Measurements from ENCODE around the gene VAV1. TPM values are rescaled to one million over a fixed set of nuclear protein-coding genes. Genes with fewer than 3 reads are reported as not detected.

VAV1 gene
- total and polyA plus RNA-seq, 2 of the 8 experiments (the other 6 are each of a cell fraction or from before 2014, with no cell fraction given) = 0.21 to 0.22 TPM

DNA sequence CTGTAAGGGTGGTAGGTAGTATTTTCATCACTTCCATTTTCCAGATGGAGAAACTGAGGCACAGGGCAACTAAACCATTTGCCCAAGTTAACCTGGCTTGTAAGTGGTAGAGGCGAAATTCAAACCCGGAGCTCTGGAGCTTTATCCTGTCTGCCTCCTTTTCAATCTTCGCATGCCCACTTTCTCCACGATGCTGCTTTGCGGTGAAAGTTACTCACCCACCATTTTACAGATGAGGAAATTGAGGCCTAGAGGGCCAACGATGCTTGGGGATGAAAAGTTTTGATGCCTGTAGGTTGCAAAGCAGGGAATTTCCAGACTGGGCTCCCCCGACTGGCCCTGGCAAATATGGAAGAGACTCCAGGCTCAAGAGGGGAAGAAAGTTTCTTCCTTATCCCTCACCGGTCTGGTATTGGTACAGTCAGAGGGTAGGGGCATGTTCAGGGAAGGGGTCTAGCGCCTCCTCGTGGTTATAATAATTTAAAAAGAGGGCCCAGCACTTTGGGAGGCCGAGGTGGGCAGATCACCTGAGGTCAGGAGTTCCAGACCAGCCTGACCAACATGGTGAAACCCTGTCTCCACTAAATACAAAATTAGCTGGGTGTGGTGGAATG is 3.4 kb upstream of the VAV1 start:
- POLR2A ChIA-PET (ENCODE audit: partially characterized antibody) = interaction anchor here (1.2 to 4.5 kb wide), 4 partner anchors 9 to 54 kb away, joined by 3 to 32 read pairs (median 4); partner anchors contain the start of gene GPR108
- no peaks in the 10 kb centered on the region for H3K9me3 ChIP-seq (ENCODE audit: insufficient read depth in 2 of 2, low read depth in 1 of 2, low read length in 1 of 2)
- no peak overlapping the region for H2BK12ac ChIP-seq (ENCODE audit: low read depth, low read length)
- no peak overlapping the region for H3K14ac ChIP-seq (ENCODE audit: insufficient read length)
- no peak overlapping the region for H3K4me3 ChIP-seq (ENCODE audit: extremely low read depth in 1 of 4, insufficient read depth in 2 of 4, low read depth in 3 of 4, low read length in 4 of 4)
- H2BK15ac ChIP-seq (ENCODE audit: low read length) = no peak overlapping the region
- no peak overlapping the region for H3K4me2 ChIP-seq (ENCODE audit: insufficient read depth in 1 of 2, low read depth in 2 of 2, low read length in 2 of 2)
- DNase-seq (ENCODE audit: low read depth in 1 of 2, low spot score in 2 of 2) (peak in 1 of 2 experiments; percentile 56), FAIRE-seq (no peak)
- no peak overlapping the region for H4K5ac ChIP-seq (ENCODE audit: insufficient read length, low read depth, low read length)
- no peak overlapping the region for H3K23ac ChIP-seq (ENCODE audit: insufficient read length)
- H3K56ac ChIP-seq (replicated peaks; ENCODE audit: insufficient read length, low read depth, low read length) = no peak overlapping the region
- no peaks in the 10 kb centered on the region for H3K36me3 ChIP-seq (ENCODE audit: control insufficient read depth in 2 of 4, insufficient read depth in 4 of 4, low read length in 3 of 4)
- no peak overlapping the region for H3K9ac ChIP-seq (replicated peaks in 1 of 4; ENCODE audit: extremely low read depth in 1 of 4, low read depth in 3 of 4, low read length in 3 of 4)
- no peak overlapping the region for H2AFZ ChIP-seq (ENCODE audit: low read length)
- no peak overlapping the region for H2BK5ac ChIP-seq (ENCODE audit: low read depth, low read length)
- H4K91ac ChIP-seq (replicated peaks; ENCODE audit: insufficient read length, low read length) = no peak overlapping the region
- no peaks in the 10 kb centered on the region for H3K27me3 ChIP-seq (replicated peaks in 1 of 4; ENCODE audit: control insufficient read depth in 3 of 4, extremely low read depth in 1 of 4, insufficient read depth in 3 of 4, low read length in 3 of 4)
- H3K27ac ChIP-seq (ENCODE audit: low read depth, low read length) = no peak overlapping the region
- 70% methylated on average over 11 of the region's 11 CpGs; no CpG with 5 or more reads in 1 of the 2 experiments for WGBS, 2 experiments (ENCODE audit: extremely low coverage in 1 of 2, insufficient coverage in 1 of 2, insufficient read length in 1 of 2, insufficient replicate concordance in 2 of 2, low coverage in 1 of 2, low lambda C conversion rate in 2 of 2, missing lambda C conversion rate in 1 of 2)
- no peak overlapping the region for H3K18ac ChIP-seq (ENCODE audit: extremely low read depth, low read length)
- peaks cover 15% of the 10 kb centered on the region for H3K23me2 ChIP-seq (ENCODE audit: low read depth, low read length)
- peaks cover 0 to 6% of the 10 kb centered on the region in 2 experiments; a peak in 2 of 4 replicates for H3K79me2 ChIP-seq (ENCODE audit: control insufficient read depth in 1 of 2, insufficient read depth in 2 of 2, low read length in 2 of 2)
- no peaks in the 10 kb centered on the region for H4K20me1 ChIP-seq (replicated peaks in 1 of 2; ENCODE audit: control insufficient read depth in 1 of 2, insufficient read depth in 2 of 2, low read length in 2 of 2)
- CTCF ChIA-PET (ENCODE audit: partially characterized antibody) = interaction anchor here (0.6 to 4.4 kb wide), 29 partner anchors 9 to 643 kb away, joined by 3 to 31 read pairs (median 3); partner anchors contain the start of genes DENND1C, GPR108 and TNFSF9
- H3K4ac ChIP-seq (replicated peaks; ENCODE audit: insufficient read length, low read depth, low read length) = no peak overlapping the region
- peaks cover 10% of the 10 kb centered on the region for H3K79me1 ChIP-seq (ENCODE audit: low read depth, low read length)
- H2BK120ac ChIP-seq (replicated peaks; ENCODE audit: low read depth, low read length) = no peak overlapping the region
- H4K8ac ChIP-seq (ENCODE audit: extremely low read depth, insufficient read depth, low read length) = no peak overlapping the region
- peaks cover 3 to 13% (median 8%) of the 10 kb centered on the region in 4 experiments for H3K4me1 ChIP-seq (replicated peaks in 1 of 4; ENCODE audit: control insufficient read depth in 3 of 4, insufficient read depth in 4 of 4, low read length in 3 of 4)
- no peak overlapping the region for H2BK20ac ChIP-seq (ENCODE audit: low read length)
- no peak overlapping the region for H2AK5ac ChIP-seq (ENCODE audit: low read depth, low read length)
- TF ChIP-seq YY1 (IDR thresholded peaks at IDR 0.05; ENCODE audit: low read depth, low read length) (no peak), GTF2F1 (IDR thresholded peaks at IDR 0.05; ENCODE audit: borderline replicate concordance, low read depth, low read length) (no peak), FOSL1 (IDR thresholded peaks at IDR 0.05; ENCODE audit: insufficient read depth, low read depth, low read length) (no peak), RBBP5 (IDR thresholded peaks at IDR 0.05; ENCODE audit: borderline replicate concordance, low read depth, low read length) (no peak), MAFK (IDR thresholded peaks at IDR 0.05; ENCODE audit: low read depth, low read length) (no peak), KDM1A (IDR thresholded peaks at IDR 0.05; ENCODE audit: borderline replicate concordance, low read length) (0 out of 2 replicates have a peak, but pooled peaks have one; percentile 14), SP1 (IDR thresholded peaks at IDR 0.05; ENCODE audit: low read depth, low read length) (no peak), NANOG (IDR thresholded peaks at IDR 0.05; ENCODE audit: insufficient read depth, low read depth, low read length, poor library complexity, severe bottlenecking) (no peak), RXRA (IDR thresholded peaks at IDR 0.05; ENCODE audit: insufficient read depth, low read depth, low read length) (no peak), CHD1 (IDR thresholded peaks at IDR 0.05; ENCODE audit: low read depth, low read length) (no peak), RAD21 (IDR thresholded peaks at IDR 0.05 in 1 of 2, conservative IDR thresholded peaks at IDR 0.05 in 1 of 2; ENCODE audit: low read depth in 2 of 2, low read length in 2 of 2) (peak; percentile 67 to 74), RFX5 (IDR thresholded peaks at IDR 0.05; ENCODE audit: borderline replicate concordance, low read depth, low read length) (no peak), TCF12 (IDR thresholded peaks at IDR 0.05; ENCODE audit: low read depth, low read length) (no peak)

All from H1 (cell line).